ENCODE data around the gene ANKRD36C.
"Not testable (repeated sequence)": the region's sequence is repeated elsewhere in the genome, so short reads cannot be mapped to it uniquely, and the experiment has no call there.

ANKRD36C gene

DNA sequence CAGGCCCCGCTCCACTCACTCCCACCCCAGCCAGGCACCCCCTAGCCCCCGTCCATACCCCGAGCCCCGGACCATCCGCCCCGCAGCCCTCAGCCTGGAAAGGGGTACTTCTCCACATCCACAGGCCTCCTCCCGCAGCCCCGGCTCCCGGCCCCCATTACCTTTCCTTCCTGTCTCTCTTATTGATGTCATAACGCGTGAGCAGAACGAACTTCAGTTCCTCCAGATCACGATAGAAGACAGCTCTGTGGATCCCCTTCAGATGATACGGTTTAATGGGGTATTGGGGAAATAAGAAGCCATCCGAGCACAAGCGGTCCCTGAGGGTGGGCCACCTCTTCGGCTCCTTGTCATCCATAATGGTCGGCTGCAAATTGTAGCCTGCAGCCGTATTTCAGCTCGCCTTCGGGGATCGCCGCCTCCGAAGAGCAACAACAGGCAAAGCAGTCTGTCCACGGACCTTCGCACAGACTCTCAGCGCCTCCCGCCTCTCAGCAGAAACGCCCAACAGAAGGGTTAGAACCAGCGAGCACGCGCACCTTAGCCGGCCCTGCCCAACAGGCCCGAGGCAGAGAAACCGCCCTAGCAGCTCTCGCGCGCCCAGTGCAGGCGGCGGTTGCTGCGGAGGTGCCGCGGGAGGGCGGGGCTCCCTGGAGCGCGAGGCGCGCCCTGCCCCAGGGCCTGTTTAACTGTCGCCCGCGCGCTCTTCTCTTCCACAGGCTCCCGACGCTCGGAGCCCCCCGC, at the start of gene ANKRD36C:
ANKRD36C (minus strand) TSS at position 474 of the 744 bp plus-strand sequence; CDS start at position 358, 116 bp downstream.
- DNase-seq (ENCODE audit: low spot score): peak; percentile 63

GRCh38 chr2:96035554-96035953, 43.9 kb upstream of the ANKRD36C start:
- not testable (repeated sequence) for DNase-seq (ENCODE audit: low spot score)

GRCh38 chr2:96034792-96035191, 43.2 kb upstream of the ANKRD36C start, which contains the start of gene GPAT2:
Gene GPAT2, minus strand, starts transcription at chr2:96034916. Its CDS starts 2,557 bp downstream, at chr2:96032359.
- not testable (repeated sequence) for DNase-seq (ENCODE audit: low spot score)

DNA sequence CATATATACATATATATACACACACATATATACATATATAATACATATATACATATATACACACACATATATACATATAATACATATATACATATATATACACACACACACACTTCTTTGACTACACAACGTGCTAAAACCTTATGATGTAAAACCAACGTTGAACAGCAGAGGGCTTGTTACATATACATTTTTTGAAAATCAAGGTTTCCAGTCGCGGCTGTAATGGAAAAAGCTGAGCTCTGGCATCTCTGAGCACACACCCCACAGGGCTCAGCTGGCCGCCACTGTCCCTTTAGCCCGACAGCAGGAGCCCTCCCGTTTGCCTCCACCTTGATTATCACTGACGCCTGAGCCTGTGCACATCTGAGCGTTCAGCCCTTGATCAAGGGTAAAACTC, 42.4 kb upstream of the ANKRD36C start:
- not testable (repeated sequence) for DNase-seq (ENCODE audit: low spot score)

- DNase-seq (ENCODE audit: low spot score): not testable (repeated sequence)
Measured at GRCh38 chr2:96027725-96028325, 36.2 kb upstream of the ANKRD36C start.

GRCh38 chr2:96025755-96026154, 34.1 kb upstream of the ANKRD36C start:
- not testable (repeated sequence) for DNase-seq (ENCODE audit: low spot score)

- peak; percentile 60 for DNase-seq (ENCODE audit: low spot score)
Measured at GRCh38 chr2:96025194-96025492, 33.5 kb upstream of the ANKRD36C start.

DNA sequence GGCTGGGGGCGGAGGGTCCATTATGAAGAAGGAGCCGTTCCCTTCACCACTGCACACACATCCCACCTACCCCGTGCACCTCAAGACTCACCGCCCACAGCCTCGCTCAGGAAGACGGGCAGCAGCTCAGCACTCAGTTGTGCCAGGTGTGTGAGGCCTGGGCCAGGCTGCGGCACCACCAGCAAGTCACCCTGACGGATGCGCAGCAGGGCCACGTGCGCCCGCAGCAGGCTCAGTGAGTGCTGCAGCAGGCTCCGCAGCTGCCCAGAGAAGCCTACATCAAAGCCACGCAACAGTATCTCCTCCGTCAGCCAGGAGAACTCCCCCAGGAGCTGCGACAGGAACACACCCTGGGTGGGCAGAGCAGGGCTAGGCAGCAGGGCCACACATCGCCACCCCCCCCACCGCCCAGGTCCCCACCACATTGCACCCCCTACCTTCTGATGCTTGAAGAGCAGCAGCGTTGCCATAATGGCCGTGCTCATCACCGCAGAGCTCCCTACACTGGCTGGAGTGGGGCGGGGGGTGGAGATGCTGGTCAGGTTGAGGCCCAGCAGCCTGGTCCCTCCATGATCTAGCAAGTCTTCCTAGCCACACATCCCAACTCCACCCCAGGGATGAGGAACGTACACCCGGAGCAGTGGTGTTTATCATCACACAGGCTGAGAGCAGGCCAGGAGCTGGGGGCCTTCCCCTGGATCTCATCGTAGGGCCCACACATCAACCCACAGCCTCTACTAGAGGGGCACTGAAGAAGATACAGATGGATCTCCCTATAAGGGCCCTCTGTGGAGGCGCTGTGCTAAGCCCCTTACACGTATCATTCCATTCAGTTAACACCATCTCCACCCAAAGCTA, 32.9 kb upstream of the ANKRD36C start:
- DNase-seq (ENCODE audit: low spot score): peak; percentile 62

DNA sequence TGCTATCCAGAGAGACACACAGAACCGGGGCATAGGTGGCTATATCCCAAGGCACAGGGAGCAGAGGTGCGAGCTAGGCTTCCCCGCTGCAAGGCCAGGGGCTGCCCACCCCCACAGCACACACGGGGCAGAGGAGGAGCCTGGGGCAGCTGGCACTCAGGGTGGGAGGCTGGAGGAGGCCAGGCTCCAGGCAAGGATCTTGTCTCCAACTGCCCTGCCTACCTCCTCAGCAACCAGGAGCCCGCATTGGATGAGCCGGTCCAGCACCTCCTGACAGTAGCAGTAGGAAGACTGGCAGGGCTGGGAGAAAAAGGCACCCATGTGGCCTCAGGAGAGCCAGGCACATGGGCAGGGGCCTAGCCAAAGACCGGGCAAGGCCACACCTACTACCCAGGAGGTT, 32.1 kb upstream of the ANKRD36C start:
- DNase-seq (ENCODE audit: low spot score): not testable (repeated sequence)

GRCh38 chr2:96022701-96023447, 31.2 kb upstream of the ANKRD36C start:
- peak; percentile 86 for DNase-seq (ENCODE audit: low spot score)

DNA sequence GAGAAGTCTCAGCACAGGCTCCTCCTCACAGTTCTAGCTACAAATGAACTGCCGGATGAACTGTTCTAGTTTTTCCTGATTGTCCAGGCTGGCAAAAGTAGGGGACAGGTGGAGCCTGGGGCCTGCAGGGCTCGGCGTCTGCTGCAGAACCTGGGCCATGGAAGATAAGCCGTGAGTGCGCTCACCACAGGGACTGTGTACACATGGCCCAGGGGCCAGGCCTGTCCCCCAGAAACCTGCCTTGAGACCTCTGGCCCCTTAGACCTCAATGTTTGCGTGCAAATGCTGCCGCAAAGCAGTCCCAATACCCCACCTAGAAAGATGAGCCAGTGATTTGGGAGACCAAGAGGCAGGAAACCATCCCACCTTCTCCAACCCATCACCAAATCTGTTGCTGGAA, 30.5 kb upstream of the ANKRD36C start:
- DNase-seq (ENCODE audit: low spot score): not testable (repeated sequence)

DNA sequence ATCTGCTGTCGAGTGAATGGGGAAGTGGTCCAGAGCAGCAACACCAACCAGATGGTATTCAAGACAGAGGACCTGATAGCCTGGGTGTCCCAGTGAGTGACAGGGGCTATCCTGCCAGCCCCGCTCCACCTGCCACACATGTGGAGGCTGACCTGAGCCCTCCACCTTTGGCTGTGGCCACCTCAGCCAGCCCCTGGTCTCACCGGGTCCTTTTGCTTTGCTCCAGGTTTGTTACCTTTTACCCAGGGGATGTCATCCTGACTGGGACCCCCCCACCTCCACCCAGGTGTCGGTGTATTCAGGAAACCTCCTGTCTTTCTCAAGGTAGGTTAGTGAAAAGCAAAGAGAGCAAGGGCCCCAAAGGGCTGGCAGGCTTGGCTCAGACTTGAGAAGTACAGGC, 29.5 kb upstream of the ANKRD36C start:
- not testable (repeated sequence) for DNase-seq (ENCODE audit: low spot score)

GRCh38 chr2:96019909-96020590, 28.4 kb upstream of the ANKRD36C start:
- not testable (repeated sequence) for DNase-seq (ENCODE audit: low spot score)

- DNase-seq (ENCODE audit: low spot score): not testable (repeated sequence)
Measured at GRCh38 chr2:96016321-96016720, 24.7 kb upstream of the ANKRD36C start.

DNA sequence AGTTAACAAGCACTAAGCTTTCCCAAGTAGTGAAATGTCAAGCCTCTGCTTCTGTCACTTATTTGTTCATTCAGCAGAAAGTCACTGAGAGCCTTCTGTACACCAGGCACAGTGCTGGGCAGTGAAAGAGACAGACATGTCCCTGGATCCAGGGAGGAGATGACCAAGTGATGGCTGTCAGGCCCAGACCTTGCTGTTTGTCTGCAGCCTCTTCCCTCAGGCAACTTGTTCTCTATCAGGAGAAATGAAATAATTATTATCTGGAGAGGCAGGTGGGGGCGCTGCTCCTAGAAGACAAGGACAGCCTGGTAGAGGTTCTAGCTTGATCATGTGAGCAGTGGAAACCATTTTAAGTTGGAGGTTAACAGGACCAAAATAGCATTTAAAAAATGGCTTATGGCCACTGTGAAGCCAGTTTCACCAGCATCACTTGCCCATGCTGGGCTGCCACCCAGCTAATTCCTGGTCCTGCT, 21.2 kb upstream of the ANKRD36C start:
- peak; percentile 51 for DNase-seq (ENCODE audit: low spot score)

GRCh38 chr2:96012086-96012791, 20.6 kb upstream of the ANKRD36C start:
- not testable (repeated sequence) for DNase-seq (ENCODE audit: low spot score)

GRCh38 chr2:96011129-96011455, 19.5 kb upstream of the ANKRD36C start:
- not testable (repeated sequence) for DNase-seq (ENCODE audit: low spot score)

DNA sequence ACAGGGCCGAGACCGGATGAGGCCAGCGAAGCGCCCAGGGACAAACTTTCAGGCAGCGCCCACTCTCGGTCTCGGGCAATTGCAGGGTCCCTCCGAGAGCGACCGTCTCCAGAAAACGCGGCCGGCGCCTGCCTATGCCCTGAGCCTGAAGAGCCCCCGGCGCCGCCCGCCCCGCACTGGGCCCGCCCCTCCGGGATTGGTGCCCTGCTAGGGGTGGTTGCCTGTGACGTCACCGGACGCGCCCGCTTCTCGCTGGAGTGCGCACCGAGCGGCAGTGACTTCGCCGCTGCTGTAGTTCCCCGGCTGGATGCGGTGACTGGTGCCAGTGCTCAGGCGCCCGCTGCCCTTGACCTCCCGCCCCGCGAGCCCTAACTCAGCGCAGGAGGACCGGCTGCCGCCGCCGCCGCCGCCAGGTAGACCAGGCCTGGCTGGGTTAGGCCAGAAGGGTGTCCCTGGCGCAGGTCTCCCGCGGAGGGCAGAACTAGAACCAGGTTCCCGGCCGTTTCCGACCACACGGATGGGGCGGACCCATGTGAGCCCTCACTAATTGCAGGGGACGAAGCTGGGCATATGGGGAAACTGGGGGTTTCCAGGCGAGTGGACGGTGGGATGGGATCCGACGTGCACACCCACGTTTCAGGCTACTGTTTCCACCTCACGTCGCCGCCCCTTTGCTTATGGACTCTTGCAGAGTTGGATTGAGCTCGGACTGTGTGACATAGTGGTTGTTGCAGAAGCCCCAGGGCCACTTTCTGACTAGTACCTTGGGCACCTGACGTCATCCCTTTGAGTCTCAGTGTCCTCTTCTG, 18.9 kb upstream of the ANKRD36C start:
- DNase-seq (ENCODE audit: low spot score): peak; percentile 94

DNA sequence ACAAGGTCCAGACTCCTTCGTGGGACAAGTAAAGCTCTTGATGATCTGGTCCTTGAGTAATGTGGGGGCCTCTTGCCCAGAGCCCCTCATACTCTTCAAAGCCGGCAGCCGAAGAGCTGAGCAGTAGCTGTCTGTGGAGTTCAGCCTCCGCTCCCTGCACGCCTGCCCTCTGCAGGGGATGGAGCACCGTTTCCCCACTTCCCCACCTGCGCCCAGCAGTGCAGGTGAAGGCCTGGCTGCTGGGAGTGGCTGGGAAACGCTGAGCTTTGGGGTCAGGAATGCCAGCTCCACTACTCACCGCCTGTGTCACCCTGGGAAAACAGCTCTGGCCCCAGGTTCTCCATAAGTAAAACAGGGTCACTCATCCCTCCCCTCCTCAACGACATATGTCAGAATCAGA, 18.2 kb upstream of the ANKRD36C start:
- DNase-seq (ENCODE audit: low spot score): peak; percentile 36

DNA sequence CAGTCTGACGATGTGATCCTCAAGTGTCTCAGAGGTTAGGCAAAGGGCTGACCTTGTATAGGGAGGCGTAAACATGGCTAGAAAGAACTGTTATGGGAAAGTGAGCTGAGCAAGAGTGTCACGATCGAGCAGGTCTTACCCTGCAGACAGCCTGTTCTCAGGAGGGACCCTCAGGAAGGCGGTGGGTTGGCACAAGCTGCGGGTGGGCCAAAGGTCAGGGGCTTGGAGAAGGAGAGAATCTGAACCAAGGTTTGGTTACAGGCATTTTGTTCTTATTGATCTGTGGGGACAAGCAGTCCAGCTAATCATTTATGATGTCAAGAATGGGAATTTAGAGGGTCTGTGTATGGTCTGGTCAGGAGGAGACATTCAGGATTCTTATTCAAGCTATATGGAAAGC, 16.4 kb upstream of the ANKRD36C start:
- DNase-seq (ENCODE audit: low spot score): peak; percentile 38
